Measurements from ENCODE around the gene PPP1R12B. TPM values are rescaled to one million over a fixed set of nuclear protein-coding genes. Genes with fewer than 3 reads are reported as not detected.
"Not testable (repeated sequence)": the region's sequence is repeated elsewhere in the genome, so short reads cannot be mapped to it uniquely, and the experiment has no call there.

PPP1R12B gene
- total RNA-seq, 1 experiment from 2014 or later: 17.0 TPM

- ChIA-PET POLR2A (ENCODE audit: low non-redundant PET) (no interaction called here), CTCF (no interaction called here)
- peaks cover 34% of the 10 kb centered on the region for H3K4me1 ChIP-seq (ENCODE audit: insufficient read depth, low read length, poor library complexity, severe bottlenecking)
- H3K27ac ChIP-seq (ENCODE audit: low read depth, low read length, poor library complexity, severe bottlenecking): no peak overlapping the region
- H3K4me3 ChIP-seq (ENCODE audit: low read depth, low read length, poor library complexity, severe bottlenecking): no peak overlapping the region
- no peaks in the 10 kb centered on the region for H3K36me3 ChIP-seq (ENCODE audit: insufficient read depth, low read length, poor library complexity, severe bottlenecking)
- H3K27me3 ChIP-seq (replicated peaks; ENCODE audit: insufficient read depth, low read depth, low read length, poor library complexity): no peaks in the 10 kb centered on the region
- TF ChIP-seq CTCF (conservative IDR thresholded peaks at IDR 0.05; ENCODE audit: low read depth, low read length) (no peak), EZH2 (IDR thresholded peaks at IDR 0.05; ENCODE audit: borderline replicate concordance, low read depth, low read length, poor library complexity, severe bottlenecking) (no peak)
- no peaks in the 10 kb centered on the region for H3K9me3 ChIP-seq (ENCODE audit: low read depth, low read length, poor library complexity, severe bottlenecking)
- BruUV-seq (replicated peaks): no TSS peak
- intact Hi-C loops (cut with micrococcal nuclease; ENCODE audit: unreplicated experiment): no loop called here
- DNase-seq (ENCODE audit: low spot score): no peak
Observed at GRCh38 chr1:202628646-202629215, 280.2 kb downstream of the PPP1R12B start.

- CTCF ChIA-PET; H3K27ac ChIP-seq (ENCODE audit: low read depth, low read length, poor library complexity, severe bottlenecking); H3K4me3 ChIP-seq (ENCODE audit: low read depth, low read length, poor library complexity, severe bottlenecking); intact Hi-C loops (cut with micrococcal nuclease; ENCODE audit: unreplicated experiment); H3K36me3 ChIP-seq (ENCODE audit: insufficient read depth, low read length, poor library complexity, severe bottlenecking); DNase-seq (ENCODE audit: low spot score); POLR2A ChIA-PET (ENCODE audit: low non-redundant PET); H3K9me3 ChIP-seq (ENCODE audit: low read depth, low read length, poor library complexity, severe bottlenecking); BruUV-seq (replicated peaks); H3K27me3 ChIP-seq (replicated peaks; ENCODE audit: insufficient read depth, low read depth, low read length, poor library complexity): not testable (repeated sequence)
- peaks cover 29% of the 10 kb centered on the region for H3K4me1 ChIP-seq (ENCODE audit: insufficient read depth, low read length, poor library complexity, severe bottlenecking)
Observed at GRCh38 chr1:202629257-202629811, 280.8 kb downstream of the PPP1R12B start.

DNA sequence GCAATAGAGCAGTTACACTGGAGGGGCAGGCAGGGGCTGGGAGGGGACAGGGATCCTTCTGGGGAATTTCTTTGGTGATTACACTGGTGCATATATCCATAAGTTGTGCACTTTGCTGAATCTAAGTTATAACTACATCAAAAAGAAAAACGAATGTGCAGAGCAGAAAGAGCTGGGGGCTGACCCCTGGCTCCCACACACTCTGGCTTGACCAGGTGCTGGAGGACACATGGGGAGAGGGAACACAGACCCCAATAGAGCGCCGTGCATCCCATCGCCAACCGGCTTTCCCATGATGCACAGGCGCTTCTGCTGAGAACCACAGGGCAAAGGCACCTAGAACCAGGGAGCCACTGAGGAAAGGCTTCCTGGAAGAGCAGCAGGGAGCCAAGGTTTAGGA, 281.6 kb downstream of the PPP1R12B start:
- H3K9me3 ChIP-seq (ENCODE audit: low read depth, low read length, poor library complexity, severe bottlenecking); H3K4me3 ChIP-seq (ENCODE audit: low read depth, low read length, poor library complexity, severe bottlenecking); intact Hi-C loops (cut with micrococcal nuclease; ENCODE audit: unreplicated experiment); H3K27me3 ChIP-seq (replicated peaks; ENCODE audit: insufficient read depth, low read depth, low read length, poor library complexity); H3K36me3 ChIP-seq (ENCODE audit: insufficient read depth, low read length, poor library complexity, severe bottlenecking); POLR2A ChIA-PET (ENCODE audit: low non-redundant PET); BruUV-seq (replicated peaks); DNase-seq (ENCODE audit: low spot score); CTCF ChIA-PET; H3K27ac ChIP-seq (ENCODE audit: low read depth, low read length, poor library complexity, severe bottlenecking): not testable (repeated sequence)
- peaks cover 29% of the 10 kb centered on the region for H3K4me1 ChIP-seq (ENCODE audit: insufficient read depth, low read length, poor library complexity, severe bottlenecking)

- no peak overlapping the region for H3K4me3 ChIP-seq (ENCODE audit: low read depth, low read length, poor library complexity, severe bottlenecking)
- CTCF ChIA-PET: no interaction called here
- BruUV-seq (replicated peaks): no TSS peak
- H3K4me1 ChIP-seq (ENCODE audit: insufficient read depth, low read length, poor library complexity, severe bottlenecking): peaks cover 27% of the 10 kb centered on the region
- no peak for DNase-seq (ENCODE audit: low spot score)
- POLR2A ChIA-PET (ENCODE audit: low non-redundant PET): no interaction called here
- H3K27me3 ChIP-seq (replicated peaks; ENCODE audit: insufficient read depth, low read depth, low read length, poor library complexity): no peaks in the 10 kb centered on the region
- no peaks in the 10 kb centered on the region for H3K36me3 ChIP-seq (ENCODE audit: insufficient read depth, low read length, poor library complexity, severe bottlenecking)
- H3K9me3 ChIP-seq (ENCODE audit: low read depth, low read length, poor library complexity, severe bottlenecking): no peaks in the 10 kb centered on the region
- no peak overlapping the region for H3K27ac ChIP-seq (ENCODE audit: low read depth, low read length, poor library complexity, severe bottlenecking)
- TF ChIP-seq CTCF (conservative IDR thresholded peaks at IDR 0.05; ENCODE audit: low read depth, low read length) (no peak), EZH2 (IDR thresholded peaks at IDR 0.05; ENCODE audit: borderline replicate concordance, low read depth, low read length, poor library complexity, severe bottlenecking) (no peak)
- intact Hi-C loops (cut with micrococcal nuclease; ENCODE audit: unreplicated experiment): no loop called here
Observed at GRCh38 chr1:202630541-202630940, 282.0 kb downstream of the PPP1R12B start.

Data from A673 (cell line).